CD4-positive, alpha-beta memory T cell (primary cell): ENCODE measurements around the gene TUSC2. TPM values are rescaled to one million over a fixed set of nuclear protein-coding genes. Genes with fewer than 3 reads are reported as not detected.

ENCODE experiments used
- CTCF ChIA-PET: fragments of 350-600 bp; sonication (Branson Sonifier 250); formaldehyde crosslinking; loops from one replicate; lab custom pipeline; 2021; ENCODE audit warnings: inconsistent platforms; ENCODE audit not compliant: partially characterized antibody; lab: Charles Lee
- POLR2A ChIA-PET: fragments of 350-600 bp; sonication (Branson Sonifier 250); formaldehyde crosslinking; loops from one replicate; lab custom pipeline; 2021; ENCODE audit not compliant: partially characterized antibody; lab: Charles Lee
- DNase-seq, 5 donors: peaks; one replicate each; pipeline versions ENCODE4 v3.0.0 to v3.0.0-alpha.2; 2020 to 2022; ENCODE audit warnings: mixed read lengths in 1 of 5
- H3K27ac ChIP-seq: one replicate; pipeline ENCODE4 v1.7.0; 2013; ENCODE audit warnings: low read depth, low read length
- H3K27me3 ChIP-seq: 2 replicates; pipeline ENCODE4 v1.7.0; 2013; ENCODE audit warnings: mild to moderate bottlenecking, low read length, moderate library complexity; ENCODE audit not compliant: insufficient read depth
- H3K36me3 ChIP-seq: 2 replicates; pipeline ENCODE4 v1.7.0; 2013; ENCODE audit warnings: mild to moderate bottlenecking, low read length, moderate library complexity; ENCODE audit not compliant: insufficient read depth
- H3K4me1 ChIP-seq: 2 replicates; pipeline ENCODE4 v1.7.0; 2013; ENCODE audit warnings: mild to moderate bottlenecking, low read length, moderate library complexity; ENCODE audit not compliant: insufficient read depth
- H3K4me3 ChIP-seq, 2 donors: one replicate each; pipeline ENCODE4 v1.7.0; 2013; ENCODE audit warnings: low read length in 2 of 2, mild to moderate bottlenecking in 1 of 2
- H3K9me3 ChIP-seq, 2 donors: one replicate each; pipeline ENCODE4 v1.7.0; 2013; ENCODE audit warnings: low read length in 2 of 2, control low read depth in 1 of 2; ENCODE audit not compliant: control insufficient read depth in 1 of 2
- H3K27ac Mint-ChIP-seq, 7 donors: one replicate each; pipeline ENCODE4 v1.8.0; 2020 to 2021; ENCODE audit warnings: mixed read lengths in 7 of 7, mild to moderate bottlenecking in 6 of 7, inconsistent platforms in 3 of 7, moderate library complexity in 3 of 7
- H3K27me3 Mint-ChIP-seq, 2 donors: one replicate each; pipeline ENCODE4 v1.8.0; 2020 to 2021; ENCODE audit warnings: mixed read lengths in 2 of 2
- H3K36me3 Mint-ChIP-seq, 2 donors: one replicate each; pipeline ENCODE4 v1.8.0; 2020 to 2021; ENCODE audit warnings: mixed read lengths in 2 of 2, inconsistent platforms in 1 of 2, mild to moderate bottlenecking in 1 of 2
- H3K4me1 Mint-ChIP-seq, 4 donors: one replicate each; pipeline ENCODE4 v1.8.0; 2020 to 2021; ENCODE audit warnings: mixed read lengths in 4 of 4, mild to moderate bottlenecking in 1 of 4
- H3K4me3 Mint-ChIP-seq, 8 donors: one replicate each; pipeline ENCODE4 v1.8.0; 2020 to 2021; ENCODE audit warnings: mixed read lengths in 8 of 8, mild to moderate bottlenecking in 7 of 8, moderate library complexity in 6 of 8, inconsistent platforms in 3 of 8
- H3K9me3 Mint-ChIP-seq, 8 donors: one replicate each; pipeline ENCODE4 v1.8.0; 2020 to 2021; ENCODE audit warnings: mixed read lengths in 8 of 8, mild to moderate bottlenecking in 5 of 8, inconsistent platforms in 3 of 8, moderate library complexity in 1 of 8
- intact Hi-C: fragments of 100-400 bp; cut with micrococcal nuclease; formaldehyde crosslinking; loops from one replicate; pipeline ENCODE4 v1.15.1; 2023
- polyA plus RNA-seq, 2 donors: library from polyadenylated mRNA; unstranded; fragments of 300-500 nt; fragmentation: Illumina TruSeq; gene quantifications; one replicate each; pipeline ENCODE4 v1.2.3, GENCODE V29; 2021
- total RNA-seq, 2 experiments: library from RNA; stranded (reverse); gene quantifications; one replicate each; pipeline ENCODE4 v1.2.3, GENCODE V29; 2021

TUSC2 gene
- total and polyA plus RNA-seq, 4 experiments from 2014 or later: 25.3 to 45.9 (median 37.5) TPM

GRCh38 chr3:50337175-50337861 lies 9.3 kb upstream of the TUSC2 start:
- Histone ChIP-seq H3K4me3 (peak overlapping the region; percentile 87 to 94), H3K9me3 (no peaks in the 10 kb centered on the region), H3K27ac (peak overlapping the region; percentile 96), H3K36me3 (peaks cover 6% of the 10 kb centered on the region), H3K4me1 (peaks cover 80% of the 10 kb centered on the region), H3K27me3 (no peaks in the 10 kb centered on the region)
- peak; percentile 89 to 98 (median 92) for DNase-seq
- peak overlapping the region; percentile 93 to 100 (median 98) for H3K27ac Mint-ChIP-seq
- H3K9me3 Mint-ChIP-seq: peaks cover 0 to 4% (median 0%) of the 10 kb centered on the region in 8 donors
- ChIA-PET CTCF (interaction anchor here (0.6 to 5.8 kb wide), 16 partner anchors 8 to 274 kb away, joined by 3 to 84 read pairs (median 6); partner anchors contain the start of genes CYB561D2, HYAL1, HYAL2 and HYAL3), POLR2A (interaction anchor here (0.6 to 20.5 kb wide), 27 partner anchors 8 to 1898 kb away, joined by 3 to 595 read pairs (median 4); partner anchors contain the start of genes CCDC51, CYB561D2, GNAI2 and HEMK1)
- H3K36me3 Mint-ChIP-seq: peaks cover 4 to 22% of the 10 kb centered on the region in 2 donors
- no peaks in the 10 kb centered on the region for H3K27me3 Mint-ChIP-seq
- intact Hi-C loops: loop anchor here (1.0 to 5.0 kb wide), 5 partner anchors 9 to 100 kb away; partner anchors contain the start of genes CYB561D2, GNAI2, HYAL3 and NAA80
- peak overlapping the region; percentile 88 to 98 (median 95) for H3K4me3 Mint-ChIP-seq
- H3K4me1 Mint-ChIP-seq: peaks cover 42 to 76% (median 56%) of the 10 kb centered on the region in 4 donors

- intact Hi-C loops: loop anchor here (1.0 to 5.0 kb wide), 5 partner anchors 8 to 99 kb away; partner anchors contain the start of genes CYB561D2, GNAI2, HYAL3 and NAA80
- CTCF ChIA-PET: interaction anchor here (0.6 to 5.8 kb wide), 16 partner anchors 9 to 273 kb away, joined by 3 to 84 read pairs (median 6); partner anchors contain the start of genes CYB561D2, HYAL1, HYAL2 and HYAL3
- Histone ChIP-seq H3K27ac (peak overlapping the region; percentile 96), H3K4me3 (peak overlapping the region; percentile 87 to 94), H3K9me3 (no peaks in the 10 kb centered on the region), H3K36me3 (peaks cover 13% of the 10 kb centered on the region), H3K27me3 (no peaks in the 10 kb centered on the region), H3K4me1 (peaks cover 80% of the 10 kb centered on the region)
- Mint-ChIP-seq H3K27me3 (no peaks in the 10 kb centered on the region), H3K9me3 (peaks cover 0 to 4% (median 0%) of the 10 kb centered on the region in 8 donors), H3K4me3 (peak overlapping the region; percentile 88 to 99 (median 96)), H3K36me3 (peaks cover 4 to 28% of the 10 kb centered on the region in 2 donors), H3K27ac (peak overlapping the region; percentile 93 to 100 (median 98)), H3K4me1 (peaks cover 40 to 76% (median 57%) of the 10 kb centered on the region in 4 donors)
- POLR2A ChIA-PET: interaction anchor here (0.6 to 20.5 kb wide), 23 partner anchors 8 to 1335 kb away, joined by 3 to 595 read pairs (median 4); partner anchors contain the start of genes CYB561D2, GNAI2, HEMK1 and HYAL2
- peak in 1 of 5 donors; percentile 77 for DNase-seq
Observed at GRCh38 chr3:50336452-50337174, 8.6 kb upstream of the TUSC2 start.

GRCh38 chr3:50334339-50335075 lies 6.5 kb upstream of the TUSC2 start:
- ChIA-PET POLR2A (interaction anchor here (1.5 to 20.5 kb wide), 4 partner anchors 15 to 277 kb away, joined by 3 to 595 read pairs (median 161); partner anchors contain the start of genes CISH, CYB561D2, HYAL2 and HYAL3), CTCF (interaction anchor here (1.7 kb wide), 1 partner anchor 11 kb away, joined by 7 read pairs; the partner anchor contains the start of gene HYAL2)
- peaks cover 29 to 60% (median 47%) of the 10 kb centered on the region in 4 donors for H3K4me1 Mint-ChIP-seq
- Histone ChIP-seq H3K27ac (peak overlapping the region; percentile 96), H3K4me1 (peaks cover 59% of the 10 kb centered on the region), H3K4me3 (no peak overlapping the region), H3K36me3 (peaks cover 32% of the 10 kb centered on the region), H3K27me3 (no peaks in the 10 kb centered on the region), H3K9me3 (no peaks in the 10 kb centered on the region)
- H3K9me3 Mint-ChIP-seq: peaks cover 0 to 4% (median 0%) of the 10 kb centered on the region in 8 donors
- peak in 1 of 5 donors; percentile 5 for DNase-seq
- intact Hi-C loops: loop anchor here (5.0 kb wide), 1 partner anchor 97 kb away; the partner anchor contains the start of gene GNAI2
- H3K4me3 Mint-ChIP-seq: peak overlapping the region in 7 of 8 donors; percentile 21 to 71 (median 56)
- H3K36me3 Mint-ChIP-seq: peaks cover 4 to 46% of the 10 kb centered on the region in 2 donors
- H3K27ac Mint-ChIP-seq: peak overlapping the region; percentile 85 to 97 (median 94)
- no peaks in the 10 kb centered on the region for H3K27me3 Mint-ChIP-seq

GRCh38 chr3:50333744-50334328 lies 5.8 kb upstream of the TUSC2 start:
- peaks cover 53% of the 10 kb centered on the region for H3K4me1 ChIP-seq

GRCh38 chr3:50331364-50331907 lies 3.4 kb upstream of the TUSC2 start:
- Mint-ChIP-seq H3K9me3 (peaks cover 0 to 3% (median 0%) of the 10 kb centered on the region in 8 donors), H3K4me3 (no peak overlapping the region), H3K36me3 (peaks cover 4 to 42% of the 10 kb centered on the region in 2 donors), H3K4me1 (peaks cover 27 to 61% (median 40%) of the 10 kb centered on the region in 4 donors), H3K27me3 (no peaks in the 10 kb centered on the region), H3K27ac (peak overlapping the region in 2 of 7 donors; percentile 22 to 44)
- POLR2A ChIA-PET: interaction anchor here (1.3 to 20.5 kb wide), 3 partner anchors 9 to 20 kb away, joined by 4 to 595 read pairs (median 27); partner anchors contain the start of genes CYB561D2, NPRL2, RASSF1 and TMEM115
- H3K27me3 ChIP-seq: no peaks in the 10 kb centered on the region
- no peak overlapping the region for H3K4me3 ChIP-seq
- peaks cover 55% of the 10 kb centered on the region for H3K4me1 ChIP-seq
- peak in 1 of 5 donors; percentile 18 for DNase-seq
- CTCF ChIA-PET: interaction anchor here (1.0 kb wide), 1 partner anchor 10 kb away, joined by 3 read pairs; no protein-coding TSS in a partner anchor
- no peaks in the 10 kb centered on the region for H3K9me3 ChIP-seq
- intact Hi-C loops: no loop called here
- H3K27ac ChIP-seq: no peak overlapping the region
- peaks cover 32% of the 10 kb centered on the region for H3K36me3 ChIP-seq

More at GRCh38 chr3:50333744-50334328, 5.8 kb upstream of the TUSC2 start:
- Histone ChIP-seq H3K36me3 (peaks cover 32% of the 10 kb centered on the region), H3K9me3 (no peaks in the 10 kb centered on the region), H3K27me3 (no peaks in the 10 kb centered on the region), H3K4me3 (no peak overlapping the region), H3K27ac (peak overlapping the region; percentile 96)
- intact Hi-C loops: no loop called here
- DNase-seq: peak in 3 of 5 donors; percentile 22 to 61 (median 29)
- Mint-ChIP-seq H3K9me3 (peaks cover 0 to 4% (median 0%) of the 10 kb centered on the region in 8 donors), H3K4me1 (peaks cover 25 to 54% (median 41%) of the 10 kb centered on the region in 4 donors), H3K27ac (peak overlapping the region; percentile 85 to 96 (median 93)), H3K36me3 (peaks cover 4 to 45% of the 10 kb centered on the region in 2 donors), H3K27me3 (no peaks in the 10 kb centered on the region), H3K4me3 (peak overlapping the region in 7 of 8 donors; percentile 21 to 71 (median 56))
- CTCF ChIA-PET: interaction anchor here (0.7 to 1.7 kb wide), 2 partner anchors 10 to 16 kb away, joined by 3 to 7 read pairs; partner anchors contain the start of gene HYAL2
- POLR2A ChIA-PET: interaction anchor here (1.5 to 20.5 kb wide), 4 partner anchors 14 to 278 kb away, joined by 3 to 595 read pairs (median 161); partner anchors contain the start of genes CISH, CYB561D2, HYAL2 and HYAL3
